ENCODE data around the gene CUBN.
A peak's percentile ranks its signal among the peaks of the same experiment; 100 is the strongest.
"Not testable (repeated sequence)": the region's sequence is repeated elsewhere in the genome, so short reads cannot be mapped to it uniquely, and the experiment has no call there.

CUBN gene

GRCh38 chr10:16857419-16857818 lies 272.2 kb downstream of the CUBN start:
- no peak for DNase-seq

DNA sequence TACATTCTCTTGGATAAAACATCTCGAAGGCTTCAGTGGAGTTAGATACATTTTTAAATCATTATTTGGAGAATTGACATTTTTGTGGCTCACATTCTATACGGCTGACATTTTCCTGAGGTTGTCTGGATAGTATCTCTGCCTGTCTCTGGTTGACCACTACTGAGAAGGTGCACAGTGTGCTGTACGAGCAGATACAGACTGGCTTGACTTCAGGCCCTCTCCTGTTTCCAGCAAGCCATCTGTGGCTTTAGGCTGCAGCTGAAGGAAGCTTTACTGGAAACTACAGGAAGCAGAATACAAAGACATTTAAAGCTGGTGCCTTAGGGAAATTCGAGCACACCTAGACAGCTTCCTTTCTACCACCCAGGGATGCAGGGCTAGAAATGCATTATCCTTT lies 273.0 kb downstream of the CUBN start:
- peak; percentile 35 for DNase-seq

DNA sequence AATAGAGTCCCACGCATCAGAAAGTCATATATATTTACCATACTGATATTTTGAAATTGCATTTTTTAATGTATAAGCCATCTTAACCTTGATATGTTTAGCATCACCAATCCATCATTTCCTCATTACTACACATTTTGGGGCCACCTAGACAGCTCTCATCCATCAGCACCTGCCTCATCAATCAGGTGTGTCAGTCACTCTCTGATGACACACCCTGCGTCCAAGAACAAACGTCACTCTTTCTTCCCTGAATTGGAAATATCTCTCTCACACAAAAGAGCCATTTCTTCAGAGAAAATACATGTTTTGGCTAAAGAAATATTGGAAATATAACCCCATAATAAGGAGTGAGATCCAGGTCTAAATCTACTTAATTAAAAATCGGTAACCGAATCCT lies 273.5 kb downstream of the CUBN start:
- no peak for DNase-seq

DNA sequence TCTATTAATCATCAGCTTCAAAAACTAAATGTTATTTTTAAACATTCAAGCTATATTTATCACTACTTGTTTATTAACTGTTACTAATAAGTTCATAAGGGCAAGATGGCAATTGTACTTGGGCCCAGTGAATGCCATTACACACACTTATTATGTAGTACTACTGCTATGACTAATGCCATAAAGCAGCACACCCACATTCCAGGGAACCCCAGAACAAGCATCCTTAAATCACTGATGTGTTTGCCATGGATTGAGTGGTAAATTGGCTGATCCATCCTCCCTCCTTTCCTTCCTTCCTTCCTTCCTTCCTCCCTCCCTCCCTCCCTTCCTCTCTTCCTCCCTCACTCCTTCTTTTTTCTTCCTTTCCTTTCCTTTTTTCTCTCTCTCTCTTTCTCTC lies 275.0 kb downstream of the CUBN start:
- peak; percentile 50 for DNase-seq

- no peak for DNase-seq
Measured at GRCh38 chr10:16853809-16854208, 275.8 kb downstream of the CUBN start.

DNA sequence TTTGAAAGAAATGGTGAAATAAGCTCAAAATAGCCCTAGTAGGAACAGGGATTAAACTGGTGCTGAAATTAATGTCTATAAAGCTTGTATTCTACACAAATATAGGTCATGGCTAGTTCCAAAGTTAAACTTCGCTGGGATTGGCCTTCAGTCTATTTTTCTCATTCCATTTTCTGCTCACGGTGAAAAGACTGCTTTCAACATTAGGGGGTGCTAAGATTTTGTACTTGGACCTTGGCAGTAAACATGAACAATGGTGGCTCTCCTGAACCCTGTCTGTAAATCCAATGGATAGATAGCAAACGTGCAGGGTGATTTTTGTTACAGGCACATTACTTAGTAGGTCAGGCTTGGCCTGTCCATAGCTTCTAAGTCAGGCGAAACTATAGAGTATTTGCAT lies 276.4 kb downstream of the CUBN start:
- peak; percentile 69 for DNase-seq

- no peak for DNase-seq
Measured at GRCh38 chr10:16852624-16853023, 277.0 kb downstream of the CUBN start.

DNA sequence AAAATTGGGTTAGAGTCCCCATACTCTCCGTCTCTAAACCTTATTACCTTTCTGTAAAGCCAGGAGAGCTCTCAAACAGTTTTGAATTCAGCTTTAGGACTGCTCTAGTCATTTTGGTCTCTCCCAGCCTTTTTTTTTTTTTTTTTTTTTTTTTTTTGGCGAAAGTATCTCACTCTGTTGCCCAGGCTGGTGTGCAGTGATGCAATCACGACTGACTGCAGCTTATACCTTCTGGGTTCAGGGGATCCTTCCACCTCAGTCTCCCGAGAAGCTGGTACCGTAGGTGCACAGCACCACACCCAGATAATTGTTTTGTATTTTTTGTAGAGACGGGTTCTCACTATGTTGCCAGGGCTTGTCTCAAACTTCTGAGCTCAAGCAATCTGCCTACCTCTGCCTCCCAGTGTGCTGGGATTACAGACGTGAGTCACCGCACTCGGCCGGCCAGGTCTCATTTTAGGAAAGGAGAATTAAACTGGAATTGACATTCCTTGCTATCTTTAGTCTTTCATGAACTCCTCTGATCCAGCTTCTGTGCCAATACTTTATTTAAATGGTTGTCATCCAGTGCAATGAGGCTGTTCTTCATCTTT lies 281.0 kb downstream of the CUBN start:
- no peak for DNase-seq

- DNase-seq, result peak; percentile 32
Measured at GRCh38 chr10:16847644-16848043, 282.0 kb downstream of the CUBN start.

DNA sequence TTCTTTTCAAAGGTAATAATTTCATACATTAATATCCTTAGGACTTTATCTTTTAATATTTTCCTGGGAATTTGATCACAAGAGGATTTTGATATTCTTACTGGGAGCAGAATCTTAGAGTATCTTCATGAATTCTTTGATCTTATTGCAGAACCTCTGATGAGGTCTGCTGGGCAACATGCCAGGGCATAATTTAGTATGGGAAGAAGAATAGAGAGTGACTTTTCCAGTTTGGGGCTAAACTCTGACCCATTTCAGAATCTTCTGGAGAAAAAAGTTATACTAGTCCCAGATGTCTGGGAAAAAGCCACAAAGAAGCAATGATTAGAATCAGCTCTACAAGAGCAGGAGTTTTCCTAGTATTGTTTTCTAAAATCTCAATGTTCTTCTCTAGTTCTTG lies 284.4 kb downstream of the CUBN start:
- no peak for DNase-seq

DNA sequence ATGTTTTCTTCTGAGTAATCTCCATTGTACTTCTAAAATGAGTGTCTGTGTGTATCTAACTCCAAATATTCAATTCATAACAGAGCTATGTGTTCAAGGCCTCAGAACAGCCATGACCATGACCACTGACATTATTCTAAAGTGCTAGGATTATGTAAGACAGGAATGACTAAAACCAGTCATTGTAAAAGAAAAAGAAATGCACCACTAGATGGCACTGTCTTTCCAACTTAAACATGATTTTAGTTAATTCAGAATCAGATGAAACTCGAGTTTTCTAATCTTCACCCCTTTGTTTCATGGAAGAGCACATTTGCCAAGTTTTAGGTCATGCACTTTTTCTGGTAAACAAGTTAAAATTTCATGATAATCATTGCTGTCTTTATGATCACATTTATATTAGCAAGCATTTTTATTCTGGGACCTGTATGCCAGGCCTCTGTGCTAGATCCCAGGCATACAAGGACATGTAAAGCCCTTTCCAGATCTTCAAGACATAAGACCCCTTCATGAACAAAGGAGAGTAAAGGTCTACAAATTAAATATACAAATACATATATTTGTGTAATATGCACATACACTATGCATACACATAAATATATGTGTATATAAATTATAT lies 286.2 kb downstream of the CUBN start:
- DNase-seq, result peak; percentile 76

DNA sequence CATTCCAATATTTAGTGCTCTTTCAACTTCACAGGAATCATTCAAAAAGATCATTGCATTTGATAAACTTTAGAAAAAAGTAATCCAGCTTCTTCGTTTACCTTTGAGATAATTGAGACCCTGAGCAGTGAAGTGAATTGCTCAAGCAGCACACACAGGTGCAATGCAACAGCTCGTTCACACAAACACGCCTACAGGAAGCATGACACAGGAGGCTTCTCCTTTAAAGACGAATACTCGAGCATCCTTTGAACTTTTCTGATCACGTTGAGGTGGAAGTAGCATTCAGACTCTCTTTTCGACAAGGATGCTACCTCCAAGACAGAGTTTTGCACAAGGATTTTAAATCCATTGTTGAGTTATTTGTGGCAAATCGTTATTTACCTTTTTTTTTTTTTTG lies 294.4 kb downstream of the CUBN start:
- DNase-seq, result no peak

- DNase-seq, result peak; percentile 97
Measured at GRCh38 chr10:16832351-16833080, 297.1 kb downstream of the CUBN start.

DNA sequence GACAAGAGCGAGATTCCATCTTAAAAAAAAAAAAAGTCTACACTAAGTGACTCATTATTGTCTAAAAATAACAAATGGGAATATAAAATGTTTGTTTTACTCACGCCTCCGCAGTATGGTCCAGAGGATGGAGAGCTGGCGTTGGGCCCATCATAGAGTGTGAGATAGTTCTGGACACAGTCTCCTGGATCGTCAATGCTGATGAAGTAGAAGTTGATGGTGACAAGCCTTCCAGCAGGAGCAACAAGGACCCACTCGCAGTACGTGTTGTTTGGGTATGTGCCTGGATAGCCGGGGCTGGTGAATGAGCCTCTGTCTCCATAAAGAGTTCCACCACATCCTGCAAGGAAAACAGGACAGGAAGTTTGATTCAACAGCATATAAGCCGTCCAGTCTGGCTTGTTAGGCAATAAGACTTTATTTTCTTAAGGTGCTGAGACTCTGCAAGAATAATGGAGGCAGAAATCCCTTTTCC lies 300.9 kb downstream of the CUBN start:
- DNase-seq, result peak; percentile 80

- DNase-seq, result peak; percentile 84
Measured at GRCh38 chr10:16828114-16828568, 301.5 kb downstream of the CUBN start.

GRCh38 chr10:16827474-16827873 lies 302.1 kb downstream of the CUBN start:
- DNase-seq, result not testable (repeated sequence)

DNA sequence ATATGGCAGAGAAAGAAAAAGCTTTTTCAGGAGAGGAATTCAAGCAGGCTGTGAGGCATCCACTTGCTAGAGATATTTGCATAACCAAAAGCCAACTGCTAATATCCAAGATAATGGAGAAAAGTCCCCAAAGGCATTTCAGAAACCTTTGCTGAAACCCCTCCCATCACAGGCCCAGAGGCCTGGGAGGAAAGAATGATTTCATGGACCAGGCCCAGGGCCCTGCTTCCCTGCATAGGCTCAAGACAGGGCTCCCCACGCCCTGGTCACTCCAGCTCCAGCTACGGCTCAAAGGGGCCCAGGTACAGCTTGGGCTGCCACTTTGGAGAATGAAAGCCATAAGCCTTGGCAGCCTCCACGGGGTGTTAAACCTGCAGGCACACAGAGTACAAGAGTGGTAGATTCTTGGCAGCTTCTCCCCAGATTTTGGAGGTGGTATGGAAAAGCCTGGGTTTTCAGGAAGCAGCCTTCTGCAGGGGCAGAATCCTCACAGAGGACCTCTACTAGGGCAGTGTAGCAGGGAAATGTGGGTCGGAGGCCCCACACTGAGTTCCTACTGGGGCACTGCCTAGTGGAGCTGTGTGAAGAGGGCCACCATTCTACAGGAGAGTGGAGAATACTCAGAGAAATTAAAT lies 306.8 kb downstream of the CUBN start:
- DNase-seq, result no peak

- DNase-seq, result no peak
Measured at GRCh38 chr10:16822027-16822426, 307.6 kb downstream of the CUBN start.

DNA sequence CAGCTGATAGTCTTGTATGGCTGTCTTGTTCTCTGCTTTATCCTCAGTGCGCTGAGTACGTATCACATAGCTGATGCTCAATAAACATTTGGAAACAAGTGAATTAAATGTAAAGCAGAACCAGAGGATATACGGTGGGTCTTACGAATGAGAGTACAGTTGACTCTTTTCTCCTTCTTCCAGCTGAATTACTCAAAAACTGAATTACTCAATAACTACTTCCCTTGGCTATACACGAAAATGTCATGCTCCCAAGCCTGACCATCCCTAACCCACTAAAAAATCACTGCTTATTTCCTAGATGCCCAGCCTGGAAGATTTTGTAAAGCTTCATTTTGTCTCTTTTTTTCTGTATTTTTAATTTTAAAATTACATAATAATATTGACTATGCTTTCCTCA lies 309.2 kb downstream of the CUBN start:
- DNase-seq, result no peak

DNA sequence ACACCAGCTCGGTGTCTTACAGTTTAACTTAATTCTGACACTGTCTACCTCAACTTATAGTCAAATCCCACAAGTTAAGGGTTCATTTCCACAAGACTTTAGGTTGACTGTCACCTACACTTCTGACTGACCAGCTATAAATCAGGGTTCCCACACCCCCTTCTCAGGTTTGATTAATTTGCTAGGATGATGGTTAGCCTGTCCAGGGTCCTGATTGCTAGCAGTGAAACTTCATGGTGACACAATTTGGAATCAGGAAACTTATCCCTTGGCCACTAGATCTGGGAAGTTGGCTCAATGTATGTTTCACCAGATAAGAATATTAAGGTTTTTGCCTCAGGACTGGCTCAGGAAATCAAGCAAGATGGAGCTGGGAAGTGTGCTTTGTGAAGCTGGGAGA lies 309.6 kb downstream of the CUBN start:
- DNase-seq, result no peak

- DNase-seq, result no peak
Measured at GRCh38 chr10:16819436-16819835, 310.2 kb downstream of the CUBN start.

DNA sequence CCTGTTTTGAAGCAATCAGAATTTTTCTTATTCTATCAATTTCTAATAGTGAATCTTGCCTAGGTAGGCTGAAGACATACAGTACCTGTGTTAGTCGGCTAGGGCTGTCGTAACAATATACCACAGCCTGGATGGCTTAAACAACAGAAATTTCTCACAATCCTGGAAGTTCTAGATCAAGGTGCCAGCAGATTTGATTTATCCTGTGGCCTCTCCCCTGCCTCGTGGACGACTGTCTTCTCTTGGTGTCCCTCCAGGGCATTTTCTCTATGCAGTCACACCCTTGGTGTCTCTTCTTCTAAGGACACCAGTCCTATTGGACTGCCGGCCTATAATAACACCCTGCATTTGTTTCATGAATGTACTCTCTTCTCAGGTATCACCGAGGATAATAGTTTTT lies 310.6 kb downstream of the CUBN start:
- no peak for DNase-seq

Data from fibroblast of skin of scalp (primary cell).